IPS DF 6.9 (cell line): ENCODE results near the gene CTSF.

Experiments
- DNase-seq: peaks from one replicate; pipeline ENCODE4 v3.0.0-alpha.2; 2013; ENCODE audit warnings: low read depth, low spot score
- H3K27ac ChIP-seq: one replicate; pipeline ENCODE4 v1.5.1; 2013; ENCODE audit warnings: low read length, control low read depth
- H3K27me3 ChIP-seq: 2 replicates; pipeline ENCODE4 v1.6.1; 2013; ENCODE audit warnings: mild to moderate bottlenecking, low read length; ENCODE audit not compliant: control insufficient read depth, insufficient read depth
- H3K36me3 ChIP-seq: 2 replicates; pipeline ENCODE4 v1.6.1; 2013; ENCODE audit warnings: low read length; ENCODE audit not compliant: control insufficient read depth, insufficient read depth
- H3K4me1 ChIP-seq: 2 replicates; pipeline ENCODE4 v1.6.1; 2013; ENCODE audit warnings: low read length; ENCODE audit not compliant: control insufficient read depth, insufficient read depth
- H3K4me3 ChIP-seq: 2 replicates; pipeline ENCODE4 v1.5.1; 2013; ENCODE audit warnings: mild to moderate bottlenecking, low read length
- H3K9me3 ChIP-seq: 2 replicates; pipeline ENCODE4 v1.6.1; 2013; ENCODE audit warnings: low read length, inconsistent platforms; ENCODE audit not compliant: control insufficient read depth, insufficient read depth
- WGBS: extraction: QIAGEN DNeasy Blood & Tissue Kit; methylation state at CpG from one replicate; pipeline ENCODE4 v1.1.7; 2013; ENCODE audit warnings: mixed read lengths, missing lambda C conversion rate; ENCODE audit not compliant: insufficient read length, insufficient coverage; 5-methylcytosine and 5-hydroxymethylcytosine counted together

The CTSF gene

GRCh38 chr11:66603072-66603471 lies 34.7 kb upstream of the CTSF start:
- Histone ChIP-seq H3K4me1 (no peaks in the 10 kb centered on the region), H3K27ac (no peak overlapping the region), H3K9me3 (no peaks in the 10 kb centered on the region), H3K36me3 (peaks cover 12% of the 10 kb centered on the region), H3K4me3 (no peak overlapping the region), H3K27me3 (no peaks in the 10 kb centered on the region)
- no CpG with 5 or more reads among the region's 6 CpGs for WGBS
- no peak for DNase-seq

GRCh38 chr11:66600631-66601233 lies 32.3 kb upstream of the CTSF start:
- H3K27me3 ChIP-seq, result no peaks in the 10 kb centered on the region
- no peaks in the 10 kb centered on the region for H3K9me3 ChIP-seq
- H3K4me3 ChIP-seq, result no peak overlapping the region
- no peaks in the 10 kb centered on the region for H3K4me1 ChIP-seq
- H3K36me3 ChIP-seq, result peaks cover 12% of the 10 kb centered on the region
- no peak overlapping the region for H3K27ac ChIP-seq
- WGBS, result no CpG with 5 or more reads among the region's 4 CpGs
- DNase-seq, result no peak

- H3K27ac ChIP-seq, result no peak overlapping the region
- WGBS, result no CpG with 5 or more reads among the region's 2 CpGs
- H3K9me3 ChIP-seq, result no peaks in the 10 kb centered on the region
- H3K27me3 ChIP-seq, result no peaks in the 10 kb centered on the region
- no peaks in the 10 kb centered on the region for H3K4me1 ChIP-seq
- no peak overlapping the region for H3K4me3 ChIP-seq
- peaks cover 12% of the 10 kb centered on the region for H3K36me3 ChIP-seq
- no peak for DNase-seq
Measured at GRCh38 chr11:66600219-66600618, 31.8 kb upstream of the CTSF start.

- H3K4me3 ChIP-seq, result no peak overlapping the region
- H3K9me3 ChIP-seq, result no peaks in the 10 kb centered on the region
- no peak overlapping the region for H3K27ac ChIP-seq
- H3K36me3 ChIP-seq, result peaks cover 9% of the 10 kb centered on the region
- no peaks in the 10 kb centered on the region for H3K27me3 ChIP-seq
- DNase-seq, result no peak
- no CpG with 5 or more reads among the region's 6 CpGs for WGBS
- H3K4me1 ChIP-seq, result no peaks in the 10 kb centered on the region
Measured at GRCh38 chr11:66598993-66599392, 30.6 kb upstream of the CTSF start.

- Histone ChIP-seq H3K4me3 (no peak overlapping the region), H3K9me3 (no peaks in the 10 kb centered on the region), H3K4me1 (peaks cover 5% of the 10 kb centered on the region; the same call in 1 of the 2 replicates), H3K27ac (no peak overlapping the region), H3K36me3 (peaks cover 7% of the 10 kb centered on the region; the same call in 1 of the 2 replicates), H3K27me3 (no peaks in the 10 kb centered on the region)
- no peak for DNase-seq
- no CpG with 5 or more reads among the region's 5 CpGs for WGBS
Measured at GRCh38 chr11:66595245-66595904, 27.0 kb upstream of the CTSF start.

- no peak overlapping the region for H3K27ac ChIP-seq
- no CpG with 5 or more reads among the region's 7 CpGs for WGBS
- H3K36me3 ChIP-seq, result no peaks in the 10 kb centered on the region
- peaks cover 5% of the 10 kb centered on the region; the same call in 1 of the 2 replicates for H3K4me1 ChIP-seq
- H3K9me3 ChIP-seq, result no peaks in the 10 kb centered on the region
- H3K4me3 ChIP-seq, result peak overlapping the region; percentile 60; the same call in 1 of the 2 replicates
- no peaks in the 10 kb centered on the region for H3K27me3 ChIP-seq
- DNase-seq, result no peak
Measured at GRCh38 chr11:66593650-66594049, 25.2 kb upstream of the CTSF start.

GRCh38 chr11:66593303-66593635 lies 24.9 kb upstream of the CTSF start:
- Histone ChIP-seq H3K4me3 (peak overlapping the region; percentile 60), H3K27me3 (no peaks in the 10 kb centered on the region), H3K4me1 (peaks cover 5% of the 10 kb centered on the region; the same call in 1 of the 2 replicates), H3K27ac (no peak overlapping the region), H3K9me3 (no peaks in the 10 kb centered on the region), H3K36me3 (no peaks in the 10 kb centered on the region)
- no peak for DNase-seq
- WGBS, result no CpG with 5 or more reads among the region's 12 CpGs

- peak; percentile 82 for DNase-seq
- no peaks in the 10 kb centered on the region for H3K9me3 ChIP-seq
- no peaks in the 10 kb centered on the region for H3K36me3 ChIP-seq
- peaks cover 5% of the 10 kb centered on the region; the same call in 1 of the 2 replicates for H3K4me1 ChIP-seq
- H3K4me3 ChIP-seq, result peak within 1 kb of the TSS; percentile 60
- H3K27ac ChIP-seq, result no peak within 1 kb of the TSS
- WGBS, result no CpG with 5 or more reads among the region's 68 CpGs
- H3K27me3 ChIP-seq, result no peaks in the 10 kb centered on the region
Measured at GRCh38 chr11:66592457-66593302, 24.3 kb upstream of the CTSF start, which contains the start of the genes CCDC87 and CCS. Gene CCDC87, minus strand, starts transcription at chr11:66593063. Its CDS starts 48 bp downstream, at chr11:66593015. Gene CCS, plus strand, starts transcription at chr11:66593185. Its CDS starts 77 bp downstream, at chr11:66593262.

- no peaks in the 10 kb centered on the region for H3K36me3 ChIP-seq
- H3K4me1 ChIP-seq, result peaks cover 5% of the 10 kb centered on the region; the same call in 1 of the 2 replicates
- no peaks in the 10 kb centered on the region for H3K27me3 ChIP-seq
- no peaks in the 10 kb centered on the region for H3K9me3 ChIP-seq
- H3K27ac ChIP-seq, result no peak overlapping the region
- WGBS, result no CpG with 5 or more reads among the region's 2 CpGs
- no peak overlapping the region for H3K4me3 ChIP-seq
- no peak for DNase-seq
Measured at GRCh38 chr11:66591175-66591574, 22.8 kb upstream of the CTSF start.

- no peaks in the 10 kb centered on the region for H3K9me3 ChIP-seq
- H3K27me3 ChIP-seq, result no peaks in the 10 kb centered on the region
- WGBS, result no CpG with 5 or more reads among the region's 7 CpGs
- H3K4me1 ChIP-seq, result peaks cover 5% of the 10 kb centered on the region; the same call in 1 of the 2 replicates
- no peak overlapping the region for H3K27ac ChIP-seq
- H3K4me3 ChIP-seq, result no peak overlapping the region
- no peaks in the 10 kb centered on the region for H3K36me3 ChIP-seq
- DNase-seq, result no peak
Measured at GRCh38 chr11:66589996-66590675, 21.7 kb upstream of the CTSF start.
